Middle frontal gyrus (tissue), 1 donor: ENCODE measurements around the gene STRA8.
A peak's percentile ranks its signal among the peaks of the same experiment; 100 is the strongest.

Source experiments
- DNase-seq: peaks from one replicate; pipeline ENCODE4 v3.0.0-alpha.2; 2015; ENCODE audit warnings: low spot score; ENCODE audit errors: extremely low spot score

The STRA8 gene

DNA sequence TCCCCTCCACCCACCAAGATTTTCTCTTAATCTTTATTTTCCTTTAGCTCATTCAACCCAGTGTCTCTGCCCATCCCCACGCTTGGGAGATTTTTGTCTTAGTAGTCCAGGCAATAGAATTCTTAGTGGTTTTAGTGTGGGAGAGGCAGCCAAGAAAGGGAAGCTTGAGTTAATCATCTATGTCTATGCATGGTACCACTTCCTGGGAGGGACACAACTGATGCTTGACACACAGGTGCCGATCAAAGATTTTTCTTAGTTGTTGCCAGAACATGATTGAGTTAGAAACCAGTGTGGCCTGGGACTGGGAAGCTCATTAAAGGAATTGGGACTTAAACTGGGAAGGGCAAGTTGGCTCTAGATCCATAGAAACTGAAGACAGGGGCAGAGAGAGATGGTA is 3.1 kb downstream of the STRA8 start:
- no peak for DNase-seq

DNA sequence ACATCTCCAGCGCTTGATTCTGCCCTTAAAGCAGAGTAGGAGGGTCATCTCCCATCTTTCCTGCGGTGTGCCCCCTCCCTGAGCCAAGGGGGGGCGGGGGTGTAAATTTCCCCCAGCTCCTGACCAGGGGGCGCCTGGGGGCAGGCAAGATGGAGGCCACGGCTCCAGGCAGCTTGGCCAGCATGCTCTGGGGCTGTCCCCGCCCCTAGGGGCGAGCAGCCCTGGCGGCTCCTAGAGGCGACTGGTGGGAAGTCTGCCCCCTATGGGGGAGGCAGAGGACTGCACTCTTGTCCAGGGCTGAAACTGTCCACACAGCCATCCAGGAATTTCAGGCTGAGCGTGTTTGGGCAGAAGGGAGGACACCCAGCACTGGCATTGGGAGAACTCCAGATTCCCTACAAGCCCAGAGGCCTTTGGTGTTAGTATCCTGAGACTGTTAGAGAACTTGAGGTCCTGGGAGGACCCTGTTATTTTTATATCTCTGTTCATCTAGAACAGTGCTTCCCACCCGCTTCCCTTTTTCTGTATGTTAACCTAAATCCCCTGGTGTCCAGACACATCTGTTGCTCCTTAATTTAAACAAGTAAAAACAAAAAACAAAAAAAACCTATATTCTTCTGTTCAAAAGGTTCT is 4.6 kb downstream of the STRA8 start:
- no peak for DNase-seq

DNA sequence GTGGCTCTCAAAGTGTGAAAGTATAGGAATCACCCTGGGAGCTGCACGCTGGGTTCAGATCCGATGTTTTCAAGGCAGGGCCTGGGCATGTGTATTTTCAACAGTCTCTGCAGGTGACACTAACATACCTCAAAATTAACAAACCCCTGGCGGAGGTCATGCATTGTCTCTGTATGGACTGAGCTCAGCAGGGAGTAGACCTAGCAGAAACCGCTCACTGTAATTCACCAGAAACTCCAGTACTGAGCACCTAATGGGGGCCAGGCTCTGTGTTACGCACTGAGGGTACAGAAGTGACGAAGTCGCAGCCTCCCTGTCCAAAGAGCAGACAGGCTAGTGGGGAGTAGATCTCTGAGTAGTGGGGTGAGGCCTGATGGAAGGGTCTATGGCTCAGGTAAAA is 5.6 kb downstream of the STRA8 start:
- no peak for DNase-seq

DNA sequence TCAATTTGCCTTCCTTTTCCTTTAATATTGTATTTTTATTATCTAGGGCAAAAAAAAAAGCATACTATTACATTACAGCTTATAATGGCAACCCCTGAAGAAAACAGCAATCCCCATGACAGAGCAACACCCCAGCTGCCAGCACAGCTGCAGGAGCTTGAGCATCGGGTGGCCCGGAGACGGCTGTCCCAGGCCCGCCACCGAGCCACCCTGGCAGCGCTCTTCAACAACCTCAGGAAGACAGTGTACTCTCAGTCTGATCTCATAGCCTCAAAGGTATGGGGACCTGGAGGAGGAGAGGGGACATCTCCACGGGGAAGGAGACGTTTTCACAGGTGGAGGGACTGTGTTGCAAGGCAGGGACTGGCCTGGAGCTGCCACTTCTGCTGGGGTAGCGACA is 6.8 kb downstream of the STRA8 start:
- no peak for DNase-seq

DNA sequence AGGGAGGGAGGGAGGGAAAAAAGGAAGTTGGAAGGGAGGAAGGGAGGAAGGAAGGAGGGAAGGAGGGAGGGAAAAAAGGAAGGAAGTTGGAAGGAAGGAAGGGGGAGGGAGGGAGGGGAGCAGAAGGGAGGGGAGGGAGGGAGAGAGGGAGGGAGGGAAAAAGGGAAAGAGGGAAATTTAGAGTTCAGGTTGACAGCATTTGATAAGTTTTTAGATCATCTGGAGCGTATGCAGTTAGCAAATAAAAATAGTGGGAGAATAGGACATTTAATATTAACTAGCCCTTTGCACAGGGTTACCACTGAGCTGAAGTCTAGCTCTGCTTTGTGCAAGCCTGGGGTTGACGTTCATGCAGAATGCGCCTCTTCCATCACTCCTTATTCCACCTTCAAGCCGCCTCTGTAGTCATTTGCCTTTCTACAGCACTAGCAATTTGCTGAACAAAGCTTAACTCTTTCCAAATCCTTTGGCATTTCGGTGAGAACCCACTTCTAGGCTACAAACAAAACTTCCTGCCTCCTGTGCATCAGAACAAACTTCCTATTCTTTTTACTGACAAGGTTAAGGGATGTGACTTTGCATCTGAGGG is 8.6 kb downstream of the STRA8 start:
- no peak for DNase-seq

DNA sequence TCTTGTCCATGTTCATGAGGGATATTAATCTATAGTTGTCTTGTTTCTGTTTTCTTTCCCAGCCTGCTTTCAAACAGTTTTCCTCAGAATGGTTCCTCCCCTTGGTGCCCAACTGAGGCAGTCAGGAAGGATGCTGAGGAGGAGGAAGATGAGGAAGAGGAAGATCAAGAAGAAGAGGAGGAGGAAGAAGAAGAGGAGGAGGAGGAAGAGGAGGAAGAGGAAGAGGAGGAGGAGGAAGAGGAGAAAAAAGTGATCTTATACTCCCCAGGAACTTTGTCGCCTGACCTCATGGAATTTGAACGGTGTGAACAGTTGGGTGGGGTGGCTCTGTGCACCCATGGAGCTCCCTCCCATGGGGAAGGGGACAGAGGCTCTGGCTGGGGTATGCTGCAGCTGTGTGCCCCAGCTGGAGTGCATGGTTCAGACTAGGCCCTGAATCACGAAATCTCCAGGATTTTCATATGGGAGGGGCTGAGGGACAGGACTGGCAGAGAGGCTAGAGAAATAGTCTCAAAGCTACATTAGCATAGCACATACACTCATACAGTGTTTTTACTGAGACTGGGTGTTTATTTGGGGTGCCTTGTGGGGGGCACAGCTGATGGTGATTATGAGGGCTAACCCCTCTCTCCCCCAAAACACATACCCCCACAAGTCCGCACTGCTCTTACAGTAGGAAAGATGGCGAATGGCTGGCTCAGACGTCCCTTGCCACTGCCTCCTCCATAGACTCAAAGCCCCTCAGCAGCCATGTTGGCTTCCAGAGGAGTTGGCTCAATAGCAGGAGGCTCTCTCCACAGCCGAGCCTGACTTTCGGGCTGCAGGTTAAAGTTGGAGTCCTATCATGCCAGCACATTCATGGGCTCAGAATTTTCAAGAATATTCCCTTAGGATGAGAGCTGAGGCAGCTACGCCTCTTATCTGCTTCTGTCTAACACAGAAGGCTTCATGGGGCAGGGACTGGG is 11.9 kb downstream of the STRA8 start:
- DNase-seq, result no peak

DNA sequence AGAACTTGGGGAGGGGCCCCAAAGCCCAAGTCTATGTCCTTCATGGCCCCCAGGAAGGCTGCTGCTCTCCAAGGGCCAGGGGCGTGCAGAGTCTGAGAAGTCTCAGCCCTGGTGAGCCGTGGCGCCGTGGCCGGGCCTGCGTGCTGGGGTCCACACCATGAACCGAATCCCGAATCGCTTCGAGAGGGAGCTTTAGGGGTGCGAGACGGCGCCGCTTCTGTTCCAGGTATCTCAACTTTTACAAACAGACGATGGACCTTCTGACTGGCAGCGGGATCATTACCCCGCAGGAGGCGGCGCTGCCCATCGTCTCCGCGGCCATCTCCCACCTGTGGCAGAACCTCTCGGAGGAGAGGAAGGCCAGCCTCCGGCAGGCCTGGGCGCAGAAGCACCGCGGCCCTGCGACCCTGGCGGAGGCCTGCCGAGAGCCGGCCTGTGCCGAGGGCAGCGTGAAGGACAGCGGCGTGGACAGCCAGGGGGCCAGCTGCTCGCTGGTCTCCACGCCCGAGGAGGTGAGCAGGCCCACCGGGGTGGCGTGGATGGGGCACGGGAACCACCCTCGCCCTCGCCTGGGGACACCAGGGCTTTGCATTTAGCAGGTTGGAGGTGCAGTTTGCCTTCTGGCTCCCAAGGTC is 12.7 kb downstream of the STRA8 start:
- DNase-seq, result no peak

DNA sequence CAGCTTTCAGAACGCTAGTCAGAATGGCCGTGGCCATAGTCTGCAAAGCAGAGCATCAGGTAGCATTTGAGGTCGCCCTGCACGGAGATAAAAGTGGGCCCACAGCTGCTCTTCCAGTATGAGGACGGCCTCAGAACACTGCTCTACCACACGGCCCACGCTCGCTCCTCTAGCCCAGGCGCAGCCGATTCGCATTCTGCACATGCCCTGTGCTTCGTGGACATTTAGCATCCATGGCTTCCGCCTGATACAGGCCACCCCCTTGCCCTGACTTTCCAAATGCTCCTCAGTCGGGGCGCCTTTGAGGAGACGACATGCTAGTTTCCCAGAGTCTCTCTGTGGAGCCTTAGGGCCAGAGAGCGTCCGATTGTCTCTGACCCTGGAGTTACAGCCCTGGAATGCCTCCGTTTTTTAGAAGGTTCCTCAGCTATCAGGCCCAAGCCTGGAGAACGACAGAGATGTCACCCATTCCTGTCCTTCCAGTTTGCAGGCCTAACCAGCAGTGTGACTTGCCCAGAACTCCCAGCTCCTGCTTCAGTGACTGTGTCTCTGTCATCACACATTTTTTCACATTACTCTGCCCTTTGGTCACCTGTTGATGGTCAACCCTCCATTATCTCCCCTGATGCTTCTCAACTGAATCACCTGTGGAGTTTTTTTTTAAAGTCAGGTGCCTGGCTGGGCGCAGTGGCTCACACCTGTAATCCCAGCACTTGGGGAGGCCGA is 14.3 kb downstream of the STRA8 start:
- no peak for DNase-seq

DNA sequence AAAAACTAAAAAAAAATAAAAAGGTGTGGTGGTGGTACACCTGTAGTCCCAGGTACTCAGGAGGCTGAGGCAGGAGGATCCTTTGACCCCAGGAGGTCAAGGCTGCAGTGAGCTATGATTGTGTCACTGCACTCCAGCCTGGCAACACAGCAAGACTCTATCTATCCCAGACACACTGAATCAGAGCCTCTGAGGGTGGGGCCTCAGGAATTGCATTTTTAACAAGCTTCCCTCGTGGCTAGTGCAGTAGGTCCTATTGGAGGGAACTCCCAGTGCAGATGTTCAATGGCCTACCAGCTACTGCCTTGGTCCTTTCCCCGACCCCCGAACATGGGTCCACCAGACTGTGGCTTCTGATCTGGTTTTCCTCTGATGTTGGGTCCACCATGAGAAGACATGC is 14.9 kb downstream of the STRA8 start:
- no peak for DNase-seq

DNA sequence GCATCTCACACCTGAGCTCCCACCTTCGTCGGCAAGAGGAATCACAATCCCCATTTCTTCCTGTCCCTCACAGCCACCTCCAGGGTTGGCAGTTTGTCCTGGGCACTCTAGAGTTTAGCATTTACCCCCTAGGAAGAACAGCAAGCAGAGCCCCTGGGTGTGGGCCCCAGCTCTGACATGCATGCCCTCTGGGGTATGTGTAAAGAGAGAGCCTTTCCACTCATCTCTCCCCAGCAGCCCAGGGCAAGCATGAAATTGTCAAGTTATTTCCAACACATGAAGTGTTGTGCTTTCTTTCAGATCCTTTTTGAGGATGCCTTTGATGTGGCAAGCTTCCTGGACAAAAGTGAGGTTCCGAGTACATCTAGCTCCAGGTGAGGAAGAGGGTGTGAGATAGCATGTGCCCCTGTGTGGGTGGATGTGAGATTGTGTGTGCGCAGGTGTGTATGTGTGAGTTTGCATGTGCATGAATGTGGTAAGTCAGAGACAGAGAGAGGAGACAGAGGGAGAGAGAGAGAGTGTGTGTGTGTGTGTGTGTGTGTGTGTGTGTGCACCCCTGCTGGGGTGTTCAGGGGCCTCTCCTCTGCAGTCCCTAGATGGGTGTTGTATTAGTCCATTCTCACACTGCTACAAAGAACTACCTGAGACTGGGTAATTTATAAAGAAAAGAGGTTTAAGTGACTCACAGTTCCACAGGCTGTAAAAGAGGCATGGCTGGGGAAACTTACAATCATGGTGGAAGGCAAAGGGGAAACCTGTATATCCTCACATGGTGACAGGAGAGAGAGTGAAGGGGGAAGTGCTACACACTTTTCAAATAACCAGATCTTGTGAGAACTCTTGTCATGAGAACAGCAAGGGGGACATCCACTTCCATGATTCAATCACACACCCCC is 18.1 kb downstream of the STRA8 start:
- DNase-seq, result no peak

DNA sequence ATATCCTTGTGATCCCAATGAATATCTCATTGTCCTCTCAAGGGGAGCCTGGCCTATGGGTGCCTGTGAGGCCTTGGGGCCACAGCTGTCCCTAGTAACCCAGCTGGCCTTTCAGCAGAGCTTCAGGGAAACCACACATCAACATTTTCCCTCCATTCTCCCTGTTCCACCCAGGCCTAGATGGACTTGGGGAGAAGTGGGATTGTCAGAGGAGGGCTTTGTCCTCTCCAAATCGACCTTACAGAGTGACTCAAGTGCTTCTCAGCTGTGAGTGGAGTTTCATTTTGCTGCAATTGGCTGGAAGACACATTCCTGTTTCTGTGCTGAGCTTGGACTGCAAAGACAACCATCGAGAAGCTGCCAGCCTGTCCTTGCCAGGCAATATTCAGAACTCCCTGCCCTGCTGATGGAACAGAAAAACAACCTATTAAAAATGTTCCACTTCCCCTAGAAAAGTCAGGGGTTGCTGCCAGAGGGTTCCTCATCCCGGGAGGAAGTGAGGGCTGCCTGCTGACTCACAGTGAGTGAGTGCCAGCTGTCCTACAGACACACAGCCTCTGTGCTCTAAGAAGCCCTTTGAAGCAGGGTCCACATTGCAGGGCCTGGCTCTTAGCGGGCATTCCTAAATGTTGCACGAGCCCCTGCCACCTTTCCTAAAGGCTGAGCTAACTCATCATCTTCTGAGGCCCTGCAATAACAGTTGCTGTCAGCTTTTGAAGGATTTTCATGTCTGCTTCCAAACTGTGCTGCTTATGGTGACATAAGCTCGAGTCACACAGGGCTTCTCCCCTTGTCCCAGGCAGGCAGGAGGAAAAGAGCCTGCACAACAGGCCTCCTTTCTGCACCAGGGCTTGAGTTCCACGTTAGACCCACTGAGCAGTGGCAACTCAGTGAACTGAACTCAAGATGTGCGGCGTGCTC is 20.5 kb downstream of the STRA8 start:
- peak; percentile 69 for DNase-seq

DNA sequence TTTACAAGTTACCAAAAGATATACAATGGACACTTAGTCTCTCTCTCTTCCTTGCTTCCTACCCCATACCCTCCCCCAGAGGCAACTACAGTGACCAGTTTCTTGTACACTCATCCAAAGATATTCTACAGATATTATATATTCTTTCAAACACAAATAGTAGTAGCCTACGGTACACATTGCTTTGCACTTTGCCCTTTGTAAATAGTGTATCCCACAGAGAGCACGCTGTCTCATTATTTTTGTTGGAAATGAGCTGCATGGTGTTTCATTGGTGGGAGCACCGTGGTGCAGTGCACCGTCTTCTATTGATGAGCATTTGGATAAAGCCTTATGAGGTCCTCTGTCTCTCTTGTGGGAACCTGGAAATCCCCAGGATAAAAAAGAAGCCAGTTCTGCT is 24.2 kb downstream of the STRA8 start:
- no peak for DNase-seq

DNA sequence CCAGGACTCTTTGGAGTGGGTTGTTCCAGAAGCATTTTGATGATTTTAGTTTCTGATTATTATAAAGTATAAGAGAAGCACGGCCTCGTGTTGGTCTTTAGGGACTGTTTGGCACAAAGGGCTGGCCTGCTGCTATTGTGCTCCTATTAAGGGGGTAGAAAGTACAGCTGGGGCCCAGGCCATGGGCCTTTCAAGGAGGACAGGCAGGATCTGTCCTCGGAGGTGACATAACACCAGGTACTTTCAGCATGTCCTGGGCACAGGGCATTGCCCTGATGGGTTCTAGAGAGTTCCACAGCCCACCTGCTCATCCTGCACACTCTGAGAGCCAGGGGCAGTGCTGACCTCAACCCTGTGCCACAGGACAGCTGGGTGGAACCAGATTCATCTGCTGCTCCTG is 24.9 kb downstream of the STRA8 start:
- DNase-seq, result no peak

DNA sequence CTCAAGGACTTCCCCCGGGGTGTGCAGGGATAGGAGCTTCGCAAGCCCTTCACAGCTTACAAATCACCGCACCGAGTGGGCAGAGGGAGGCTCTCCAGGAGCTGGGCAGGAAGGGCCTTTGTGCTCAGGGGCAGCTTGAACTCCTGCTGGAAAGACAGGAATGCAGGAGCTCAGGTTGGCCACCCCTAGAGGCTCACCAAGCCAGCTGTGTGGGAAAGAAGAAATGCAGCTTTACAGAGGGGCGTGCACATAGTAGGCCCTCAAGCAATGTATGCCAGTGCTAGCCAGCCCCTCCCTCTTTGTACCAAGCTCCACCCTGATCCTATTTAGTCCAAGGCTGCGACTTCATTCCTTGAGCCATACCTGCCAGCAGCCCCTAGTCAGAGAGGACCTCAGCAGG is 26.1 kb downstream of the STRA8 start:
- no peak for DNase-seq

DNA sequence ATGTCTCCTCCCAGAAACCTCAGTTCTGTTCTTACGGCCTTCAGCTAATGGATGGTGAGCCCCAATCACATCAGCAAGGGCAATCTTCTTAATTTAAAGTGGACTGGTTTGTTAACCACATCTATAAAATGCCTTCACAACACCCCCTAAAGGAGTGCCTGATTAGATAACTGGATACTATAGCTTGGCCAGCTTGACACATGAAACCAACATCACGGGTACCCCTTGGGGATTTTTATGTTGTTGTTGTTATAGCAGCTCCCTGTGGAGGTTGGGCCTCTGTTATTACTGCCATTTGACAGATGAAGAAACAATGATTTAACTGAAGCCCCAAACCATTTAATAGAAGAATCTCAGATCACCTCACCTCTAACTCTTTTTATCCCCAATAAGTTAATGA is 26.8 kb downstream of the STRA8 start:
- DNase-seq, result no peak

DNA sequence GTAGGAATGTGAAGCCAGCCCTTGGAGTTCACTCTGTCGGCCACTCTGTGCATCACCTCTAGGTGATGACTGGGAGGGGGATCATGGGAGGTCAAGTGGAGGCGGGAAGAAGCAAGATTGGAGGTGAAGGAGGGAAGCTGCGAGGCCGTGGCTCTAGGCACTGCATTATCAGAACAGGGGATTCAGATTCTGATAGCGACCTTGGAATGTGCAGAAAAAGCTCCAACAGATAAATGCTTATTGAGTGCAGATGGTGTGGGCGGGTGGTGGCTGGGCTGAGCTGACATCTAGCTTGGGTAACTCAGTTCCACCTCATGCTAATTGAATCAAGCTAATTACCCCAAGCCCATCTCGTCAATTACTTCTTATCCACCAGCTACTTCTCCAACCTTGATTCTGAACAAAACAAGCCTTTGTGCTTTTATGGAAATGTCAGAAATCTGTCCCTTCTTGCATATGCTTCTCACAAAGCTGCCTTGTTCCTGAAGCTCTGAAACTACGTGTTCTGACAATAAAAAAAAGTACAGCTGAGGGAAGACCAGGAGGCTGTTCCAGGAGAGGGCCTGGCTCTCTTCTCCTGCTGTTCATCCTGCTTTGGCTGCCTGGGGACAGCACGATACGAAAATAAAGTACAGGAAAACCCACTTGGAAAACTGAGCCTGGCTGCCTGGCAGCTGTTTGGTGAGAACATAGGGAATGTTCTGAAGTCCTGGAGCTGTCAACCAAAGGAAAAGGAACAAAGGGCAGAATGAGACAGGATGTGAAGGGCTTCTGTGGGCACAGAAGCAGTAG is 27.5 kb downstream of the STRA8 start:
- peak; percentile 27 for DNase-seq

DNA sequence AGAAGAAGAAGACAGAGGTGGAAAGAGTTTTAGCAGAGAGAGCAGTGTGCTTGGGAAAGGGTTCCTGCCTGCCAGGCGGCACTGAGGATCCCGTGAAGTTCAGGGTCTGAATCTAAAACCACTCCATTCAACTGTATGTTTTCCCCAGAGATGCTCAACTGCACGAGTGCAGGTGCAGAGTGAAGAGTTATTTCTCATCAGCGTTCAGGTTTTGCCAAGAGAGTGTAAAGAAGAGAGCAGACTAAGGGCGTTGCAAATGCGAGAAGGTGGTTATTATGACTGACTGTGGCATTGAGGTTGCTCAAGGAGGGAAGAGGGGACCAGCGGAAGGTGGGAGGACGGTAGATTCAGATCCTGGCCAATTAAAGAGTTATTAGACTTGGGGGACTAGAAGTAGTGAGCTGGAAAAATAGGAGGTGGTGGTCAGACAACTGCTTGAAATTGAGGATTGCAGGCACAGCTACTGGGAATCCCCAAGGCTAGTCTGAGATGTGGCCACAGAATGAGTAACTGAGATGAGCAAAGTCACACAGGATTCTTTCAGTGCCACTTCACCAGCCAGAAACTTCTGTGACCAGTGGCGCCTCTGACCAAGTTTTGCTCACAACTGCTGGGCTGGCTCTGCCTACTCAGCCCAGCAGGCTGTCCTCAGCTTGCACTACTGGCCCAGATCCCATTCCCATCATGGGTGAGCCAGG is 29.1 kb downstream of the STRA8 start:
- no peak for DNase-seq
